GM12875 (cell line): ENCODE data around the gene ZFP1.

Source experiments
- H3K4me3 ChIP-seq: one replicate; pipeline ENCODE4 v1.5.1; 2011; ENCODE audit warnings: low read depth, low read length, control low read depth
- TF ChIP-seq, protein P1 (sequence below): IDR thresholded peaks from 2 replicates; pipeline ENCODE4 v1.5.1; 2011; ENCODE audit warnings: low read depth, mild to moderate bottlenecking, control low read depth, inconsistent platforms, low read length, moderate library complexity, borderline replicate concordance; ENCODE audit not compliant: insufficient read depth

The ZFP1 gene

GRCh38 chr16:75139498-75139897 is 8.8 kb upstream of the ZFP1 start:
- TF ChIP-seq, protein P1, sequence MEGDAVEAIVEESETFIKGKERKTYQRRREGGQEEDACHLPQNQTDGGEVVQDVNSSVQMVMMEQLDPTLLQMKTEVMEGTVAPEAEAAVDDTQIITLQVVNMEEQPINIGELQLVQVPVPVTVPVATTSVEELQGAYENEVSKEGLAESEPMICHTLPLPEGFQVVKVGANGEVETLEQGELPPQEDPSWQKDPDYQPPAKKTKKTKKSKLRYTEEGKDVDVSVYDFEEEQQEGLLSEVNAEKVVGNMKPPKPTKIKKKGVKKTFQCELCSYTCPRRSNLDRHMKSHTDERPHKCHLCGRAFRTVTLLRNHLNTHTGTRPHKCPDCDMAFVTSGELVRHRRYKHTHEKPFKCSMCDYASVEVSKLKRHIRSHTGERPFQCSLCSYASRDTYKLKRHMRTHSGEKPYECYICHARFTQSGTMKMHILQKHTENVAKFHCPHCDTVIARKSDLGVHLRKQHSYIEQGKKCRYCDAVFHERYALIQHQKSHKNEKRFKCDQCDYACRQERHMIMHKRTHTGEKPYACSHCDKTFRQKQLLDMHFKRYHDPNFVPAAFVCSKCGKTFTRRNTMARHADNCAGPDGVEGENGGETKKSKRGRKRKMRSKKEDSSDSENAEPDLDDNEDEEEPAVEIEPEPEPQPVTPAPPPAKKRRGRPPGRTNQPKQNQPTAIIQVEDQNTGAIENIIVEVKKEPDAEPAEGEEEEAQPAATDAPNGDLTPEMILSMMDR, result no peak
- no peak overlapping the region for H3K4me3 ChIP-seq

DNA sequence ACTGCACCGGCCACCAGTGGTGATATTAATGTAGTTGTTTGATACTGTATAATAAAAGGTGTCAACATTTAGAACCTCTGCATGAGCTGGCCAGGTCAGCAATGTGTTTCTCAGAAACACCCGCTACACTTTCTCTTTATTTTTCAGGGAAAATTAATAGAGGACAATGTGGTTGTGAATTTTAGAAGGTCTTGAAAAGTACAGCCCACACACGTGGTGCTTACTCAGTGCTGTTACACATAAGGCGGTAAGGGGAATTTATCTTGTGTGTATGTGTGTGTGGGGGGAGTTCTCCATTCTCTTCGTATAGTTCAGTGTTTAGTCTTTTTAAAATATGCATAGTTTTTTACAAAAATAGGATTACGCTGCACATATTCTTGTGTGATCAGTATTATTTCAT is 4.4 kb upstream of the ZFP1 start:
- TF ChIP-seq, protein P1, result no peak
- H3K4me3 ChIP-seq, result no peak overlapping the region

DNA sequence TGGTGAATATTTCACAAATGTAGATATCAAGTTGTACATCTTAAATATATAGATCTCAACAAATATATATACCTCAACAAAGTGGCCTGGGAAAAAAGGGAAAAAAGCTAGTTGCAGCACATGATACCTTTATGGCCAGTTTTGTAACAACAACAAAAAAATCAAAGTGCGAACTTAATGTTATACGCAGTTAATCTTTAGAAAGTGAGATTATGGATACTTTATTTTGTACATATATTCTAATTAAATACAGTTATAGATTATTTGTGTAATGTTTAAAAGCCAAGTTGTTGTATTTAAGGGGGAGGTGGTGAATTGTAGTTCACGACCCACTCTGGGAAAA is 385 bp upstream of the ZFP1 start:
- H3K4me3 ChIP-seq, result no peak overlapping the region
- TF ChIP-seq, protein P1, result no peak

DNA sequence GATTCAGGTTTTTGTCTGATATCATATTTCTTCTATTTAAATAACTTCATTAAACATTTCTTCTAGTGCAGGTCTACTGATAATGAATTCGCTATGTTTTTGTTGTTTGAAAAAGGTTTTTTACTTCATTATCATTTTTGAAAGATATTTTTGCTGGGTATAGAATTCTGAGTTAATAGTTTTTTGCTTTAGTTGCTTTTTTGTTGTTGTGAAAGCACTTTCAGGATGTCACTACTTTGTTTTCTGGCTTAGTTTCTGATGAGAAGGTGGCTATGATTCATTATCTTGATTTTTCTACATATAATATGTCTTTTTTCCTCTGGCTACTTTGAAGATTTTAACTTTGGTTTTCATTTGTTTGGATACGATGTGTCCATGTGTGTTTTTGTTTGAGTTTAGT is 3.5 kb downstream of the ZFP1 start:
- TF ChIP-seq, protein P1, result no peak
- no peak overlapping the region for H3K4me3 ChIP-seq

DNA sequence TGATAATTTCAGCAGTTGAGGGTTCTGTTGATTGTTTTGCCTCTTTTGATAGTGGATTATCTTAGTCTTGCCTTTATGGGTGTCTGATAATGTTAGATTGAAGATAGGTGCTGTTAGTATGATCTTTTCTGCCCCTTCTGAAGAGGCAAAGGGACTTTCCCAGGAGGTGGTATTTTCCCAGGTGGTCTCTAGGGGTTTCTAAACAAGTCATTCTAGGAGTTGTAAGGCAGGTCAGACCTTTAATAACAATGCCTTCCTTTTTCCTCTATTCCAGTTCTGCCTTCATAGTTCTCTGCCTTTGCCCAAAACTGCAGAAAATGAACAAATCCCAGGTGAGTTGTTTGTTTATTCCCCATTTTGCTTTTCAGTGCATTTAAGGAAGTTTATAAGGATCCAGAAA is 4.3 kb downstream of the ZFP1 start:
- TF ChIP-seq, protein P1, result no peak
- no peak overlapping the region for H3K4me3 ChIP-seq

DNA sequence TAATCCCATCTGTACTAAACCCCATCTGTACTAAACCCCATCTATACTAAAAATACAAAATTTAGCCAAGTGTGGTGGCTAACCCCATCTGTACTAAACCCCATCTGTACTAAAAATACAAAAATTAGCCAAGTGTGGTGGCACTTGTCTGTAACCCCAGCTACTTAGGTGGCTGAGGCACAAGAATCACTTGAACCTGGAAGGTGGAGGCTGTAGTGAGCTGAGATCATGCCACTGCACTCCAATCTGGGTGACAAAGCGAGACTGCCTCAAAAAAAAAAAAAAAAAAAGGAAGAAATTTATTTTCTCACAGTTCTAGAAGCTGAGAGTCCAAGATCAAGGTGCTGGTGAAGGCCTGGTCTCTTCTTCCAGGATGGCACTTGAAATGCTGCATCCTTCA is 12.1 kb downstream of the ZFP1 start:
- H3K4me3 ChIP-seq, result no peak overlapping the region
- TF ChIP-seq, protein P1, result no peak

DNA sequence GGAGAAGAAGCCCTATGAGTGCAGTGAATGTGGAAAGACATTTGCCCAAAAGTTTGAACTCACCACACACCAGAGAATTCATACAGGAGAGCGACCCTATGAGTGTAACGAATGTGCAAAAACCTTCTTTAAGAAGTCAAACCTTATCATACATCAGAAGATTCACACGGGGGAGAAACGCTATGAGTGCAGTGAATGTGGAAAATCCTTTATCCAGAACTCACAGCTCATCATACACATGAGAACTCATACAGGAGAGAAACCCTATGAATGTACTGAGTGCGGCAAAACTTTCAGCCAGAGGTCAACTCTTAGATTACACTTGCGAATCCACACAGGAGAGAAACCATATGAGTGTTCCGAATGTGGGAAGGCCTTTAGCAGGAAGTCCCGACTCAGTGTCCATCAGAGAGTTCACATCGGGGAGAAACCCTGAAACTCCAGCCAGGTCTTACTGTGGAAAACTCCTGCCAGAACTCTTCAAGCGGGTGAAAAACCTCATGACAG is 21.6 kb downstream of the ZFP1 start:
- TF ChIP-seq, protein P1, result no peak

More for the DNA sequence above, 21.6 kb downstream of the ZFP1 start:
- H3K4me3 ChIP-seq, result no peak overlapping the region
